Vagina (tissue), 2 donors: ENCODE data around the gene CCDC182. TPM values are rescaled to one million over a fixed set of nuclear protein-coding genes. Genes with fewer than 3 reads are reported as not detected.
A peak's percentile ranks its signal among the peaks of the same experiment; 100 is the strongest.

Source experiments
- DNase-seq, 2 donors: peaks; one replicate each; pipeline ENCODE4 v3.0.0-alpha.2; 2017; ENCODE audit errors: extremely low spot score in 2 of 2
- H3K27ac ChIP-seq: fragments of 200-600 bp; sonication (generic); one replicate; pipeline ENCODE4 v1.5.1; 2019
- H3K27me3 ChIP-seq: fragments of 200-600 bp; sonication (generic); one replicate; pipeline ENCODE4 v1.5.1; 2019
- H3K36me3 ChIP-seq, 2 donors: fragments of 200-600 bp; sonication (generic); one replicate each; pipeline ENCODE4 v1.5.1; 2017 to 2019
- H3K4me1 ChIP-seq: fragments of 200-600 bp; sonication (generic); one replicate; pipeline ENCODE4 v1.5.1; 2019
- H3K4me3 ChIP-seq, 2 donors: fragments of 200-600 bp; sonication (generic); 1 replicate in 1 of 2; 2 replicates in 1 of 2; pipeline ENCODE4 v1.5.1; 2016 to 2019
- H3K9me3 ChIP-seq: fragments of 200-600 bp; sonication (generic); one replicate; pipeline ENCODE4 v1.5.1; 2019
- POLR2A ChIP-seq, 2 donors: fragments of 450-650 bp; IDR thresholded peaks; one replicate each; pipeline ENCODE4 v1.6.1; 2017; ENCODE audit warnings: antibody characterized with exemption in 2 of 2, mild to moderate bottlenecking in 2 of 2, moderate library complexity in 2 of 2
- POLR2AphosphoS5 ChIP-seq, 2 donors: sonication (generic); formaldehyde crosslinking; IDR thresholded peaks; one replicate each; pipeline ENCODE4 v1.9.0; 2017; ENCODE audit warnings: antibody characterized with exemption in 2 of 2, mild to moderate bottlenecking in 2 of 2, low read depth in 1 of 2; ENCODE audit not compliant: insufficient read depth in 1 of 2
- intact Hi-C: fragments of 100-400 bp; cut with DNase I; formaldehyde crosslinking; loops from one replicate; pipeline ENCODE4 v1.15.1; 2023
- total RNA-seq: library from RNA; depleted of rRNA; stranded (reverse); fragments of >200 nt; gene quantifications from one replicate; pipeline ENCODE4 v1.2.3, GENCODE V29; 2016
- TF ChIP-seq, protein P1 (sequence below), 3 experiments: fragments of 450-650 bp in 2 of 3; fragments of 200-600 bp in 1 of 3; sonication (generic) in 1 of 3; IDR thresholded peaks; one replicate each; pipeline ENCODE4 v1.5.1; 2017 to 2019; ENCODE audit warnings: antibody characterized with exemption in 3 of 3, mild to moderate bottlenecking in 2 of 3, moderate library complexity in 2 of 3

The CCDC182 gene
- total RNA-seq, 1 donor from 2014 or later = not detected

DNA sequence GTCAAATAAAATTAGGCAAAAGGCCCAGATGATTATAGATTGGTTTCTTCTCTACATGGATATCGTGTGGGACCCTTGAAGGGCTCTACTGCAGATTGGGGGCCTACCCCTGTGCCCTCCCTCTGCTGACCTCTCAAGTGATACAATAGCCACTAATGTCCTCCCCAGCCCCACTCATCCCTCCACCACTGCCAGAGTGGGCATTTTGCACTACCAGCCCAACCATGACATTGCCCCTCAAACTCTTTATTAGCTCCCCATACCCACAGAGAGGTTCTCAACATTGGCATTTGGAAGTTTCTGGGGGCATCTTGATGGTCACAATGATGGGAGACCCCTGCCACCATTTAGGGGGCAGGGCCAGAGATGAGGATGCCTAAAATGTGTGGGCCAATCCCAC, 41.8 kb downstream of the CCDC182 start:
- TF ChIP-seq, protein P1, sequence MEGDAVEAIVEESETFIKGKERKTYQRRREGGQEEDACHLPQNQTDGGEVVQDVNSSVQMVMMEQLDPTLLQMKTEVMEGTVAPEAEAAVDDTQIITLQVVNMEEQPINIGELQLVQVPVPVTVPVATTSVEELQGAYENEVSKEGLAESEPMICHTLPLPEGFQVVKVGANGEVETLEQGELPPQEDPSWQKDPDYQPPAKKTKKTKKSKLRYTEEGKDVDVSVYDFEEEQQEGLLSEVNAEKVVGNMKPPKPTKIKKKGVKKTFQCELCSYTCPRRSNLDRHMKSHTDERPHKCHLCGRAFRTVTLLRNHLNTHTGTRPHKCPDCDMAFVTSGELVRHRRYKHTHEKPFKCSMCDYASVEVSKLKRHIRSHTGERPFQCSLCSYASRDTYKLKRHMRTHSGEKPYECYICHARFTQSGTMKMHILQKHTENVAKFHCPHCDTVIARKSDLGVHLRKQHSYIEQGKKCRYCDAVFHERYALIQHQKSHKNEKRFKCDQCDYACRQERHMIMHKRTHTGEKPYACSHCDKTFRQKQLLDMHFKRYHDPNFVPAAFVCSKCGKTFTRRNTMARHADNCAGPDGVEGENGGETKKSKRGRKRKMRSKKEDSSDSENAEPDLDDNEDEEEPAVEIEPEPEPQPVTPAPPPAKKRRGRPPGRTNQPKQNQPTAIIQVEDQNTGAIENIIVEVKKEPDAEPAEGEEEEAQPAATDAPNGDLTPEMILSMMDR (IDR thresholded peaks at IDR 0.05) = no peak
- TF ChIP-seq POLR2A (IDR thresholded peaks at IDR 0.05) = no peak
- no peak for TF ChIP-seq POLR2AphosphoS5 (IDR thresholded peaks at IDR 0.05; ENCODE audit: insufficient read depth in 1 of 2, low read depth in 1 of 2)
- no peaks in the 10 kb centered on the region for H3K36me3 ChIP-seq
- intact Hi-C loops = no loop called here
- no peaks in the 10 kb centered on the region for H3K4me1 ChIP-seq
- no peak overlapping the region for H3K4me3 ChIP-seq
- peak; percentile 31 to 75 for DNase-seq
- H3K9me3 ChIP-seq = no peaks in the 10 kb centered on the region
- H3K27me3 ChIP-seq = no peaks in the 10 kb centered on the region
- no peak overlapping the region for H3K27ac ChIP-seq

DNA sequence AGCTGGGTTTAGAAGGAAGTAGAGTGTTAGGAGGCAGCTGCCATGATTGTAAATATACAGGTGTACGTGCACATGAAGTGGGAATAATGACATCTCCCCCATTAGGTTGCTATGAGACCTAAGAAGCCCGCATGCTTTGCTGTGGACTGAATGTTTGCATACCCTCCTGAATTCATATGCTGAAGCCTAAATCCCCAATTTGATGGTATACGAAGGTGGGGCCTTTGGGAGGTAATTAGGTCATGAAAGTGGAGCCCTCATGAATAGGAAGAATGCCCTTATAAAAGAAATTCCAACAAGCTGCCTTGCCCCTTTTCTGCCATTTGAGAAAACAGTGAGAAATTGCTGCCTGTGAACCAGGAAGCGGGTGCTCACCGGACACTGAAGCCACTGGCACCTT, 44.0 kb downstream of the CCDC182 start:
- Histone ChIP-seq H3K4me3 (no peak overlapping the region), H3K36me3 (no peaks in the 10 kb centered on the region), H3K27ac (no peak overlapping the region), H3K9me3 (no peaks in the 10 kb centered on the region), H3K4me1 (no peaks in the 10 kb centered on the region), H3K27me3 (no peaks in the 10 kb centered on the region)
- TF ChIP-seq, protein P1 (IDR thresholded peaks at IDR 0.05) = no peak
- no peak for TF ChIP-seq POLR2A (IDR thresholded peaks at IDR 0.05)
- TF ChIP-seq POLR2AphosphoS5 (IDR thresholded peaks at IDR 0.05; ENCODE audit: insufficient read depth in 1 of 2, low read depth in 1 of 2) = no peak
- peak in 1 of 2 donors; percentile 40 for DNase-seq
- intact Hi-C loops = no loop called here

DNA sequence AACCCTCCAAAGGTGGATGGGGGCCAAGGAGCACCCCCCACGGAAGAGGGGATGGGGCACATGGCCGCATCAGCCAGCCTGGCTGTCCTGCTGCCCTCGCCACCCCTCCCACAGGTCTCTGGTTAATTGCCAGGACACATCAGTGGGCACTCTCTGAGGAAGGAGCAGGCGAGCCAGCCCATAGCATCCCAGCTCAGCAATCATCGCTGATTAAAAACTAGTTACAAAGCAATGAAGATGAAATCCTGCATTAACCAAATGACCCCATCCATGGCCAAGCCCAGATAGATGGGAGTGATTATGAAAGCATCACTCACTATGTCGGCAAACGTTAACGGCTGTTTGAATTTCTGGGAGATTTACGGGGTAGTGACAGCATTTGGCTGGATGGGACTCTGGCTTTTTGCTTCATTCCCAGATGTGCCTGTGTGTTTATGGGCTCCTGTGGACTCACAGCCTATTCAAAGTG, 45.3 kb downstream of the CCDC182 start:
- intact Hi-C loops = no loop called here
- Histone ChIP-seq H3K27me3 (no peaks in the 10 kb centered on the region), H3K36me3 (no peaks in the 10 kb centered on the region), H3K9me3 (no peaks in the 10 kb centered on the region), H3K27ac (no peak overlapping the region), H3K4me3 (no peak overlapping the region), H3K4me1 (no peaks in the 10 kb centered on the region)
- peak; percentile 46 to 72 for DNase-seq
- TF ChIP-seq POLR2A (IDR thresholded peaks at IDR 0.05) = no peak
- no peak for TF ChIP-seq POLR2AphosphoS5 (IDR thresholded peaks at IDR 0.05; ENCODE audit: insufficient read depth in 1 of 2, low read depth in 1 of 2)
- TF ChIP-seq, protein P1 (IDR thresholded peaks at IDR 0.05) = no peak

DNA sequence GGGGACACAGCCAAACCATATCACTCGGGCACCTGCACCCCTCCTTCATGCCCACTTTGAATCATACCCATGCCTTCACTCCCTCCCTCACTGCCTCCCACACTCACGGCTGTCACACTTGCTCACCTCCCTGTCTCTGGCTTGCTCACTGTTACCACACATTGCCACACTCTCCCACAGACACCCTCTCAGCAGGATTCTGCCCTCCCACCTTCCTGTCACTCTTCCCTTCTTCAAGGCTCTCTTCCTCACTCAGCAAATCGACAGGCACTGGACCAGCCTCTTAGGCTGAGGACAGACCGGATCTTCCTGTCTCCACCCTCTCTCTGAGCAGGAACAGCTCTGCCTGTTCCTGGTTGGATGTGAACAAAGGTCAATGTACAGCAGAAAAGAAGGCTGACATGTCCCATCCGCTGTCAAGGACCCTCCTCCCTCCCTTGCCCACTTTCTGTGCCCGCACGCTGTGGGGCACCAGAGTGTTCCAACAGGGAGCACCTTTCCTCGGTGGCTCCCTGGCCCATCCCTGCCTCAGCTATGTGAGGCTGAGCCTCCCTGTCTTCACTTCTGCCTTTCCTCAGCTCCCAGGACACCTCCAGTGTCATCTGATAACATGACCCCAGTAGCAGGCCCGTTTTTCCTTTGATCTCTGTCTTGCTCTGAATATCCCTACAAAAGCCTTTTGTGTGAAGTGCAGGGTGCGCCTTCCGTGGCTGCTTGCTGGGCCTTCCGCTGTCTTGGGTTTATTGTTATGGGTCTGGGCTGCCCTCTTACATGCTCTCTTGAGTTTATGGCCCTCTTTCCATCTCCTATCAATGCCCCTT, 47.0 kb downstream of the CCDC182 start:
- no peaks in the 10 kb centered on the region for H3K36me3 ChIP-seq
- H3K27ac ChIP-seq = no peak overlapping the region
- TF ChIP-seq, protein P1 (IDR thresholded peaks at IDR 0.05) = no peak
- no peak for TF ChIP-seq POLR2A (IDR thresholded peaks at IDR 0.05)
- no peak for TF ChIP-seq POLR2AphosphoS5 (IDR thresholded peaks at IDR 0.05; ENCODE audit: insufficient read depth in 1 of 2, low read depth in 1 of 2)
- H3K4me1 ChIP-seq = no peaks in the 10 kb centered on the region
- no peak for DNase-seq
- no peak overlapping the region for H3K4me3 ChIP-seq
- no peaks in the 10 kb centered on the region for H3K27me3 ChIP-seq
- intact Hi-C loops = no loop called here
- H3K9me3 ChIP-seq = no peaks in the 10 kb centered on the region

DNA sequence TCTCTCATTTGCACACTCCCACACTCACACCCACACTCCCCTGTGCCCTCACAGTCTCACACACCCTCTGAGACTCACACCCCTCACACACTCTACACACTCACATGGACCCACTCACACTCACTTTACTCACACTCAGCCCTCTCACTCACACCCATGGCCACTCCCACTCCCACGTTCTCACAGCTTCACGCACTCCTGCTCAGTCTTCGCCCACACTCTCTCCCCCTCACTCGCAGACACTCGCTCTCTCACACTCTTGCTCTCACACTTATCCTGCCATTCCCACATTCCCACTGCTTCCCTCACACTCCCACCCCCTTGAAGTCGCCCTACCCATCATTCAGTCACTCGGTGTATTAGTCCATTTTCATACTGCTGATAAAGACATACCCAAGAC, 47.9 kb downstream of the CCDC182 start:
- intact Hi-C loops = no loop called here
- no peak for DNase-seq
- H3K36me3 ChIP-seq = no peaks in the 10 kb centered on the region

More for the DNA sequence above, 47.9 kb downstream of the CCDC182 start:
- no peaks in the 10 kb centered on the region for H3K27me3 ChIP-seq
- no peak overlapping the region for H3K27ac ChIP-seq
- no peak for TF ChIP-seq POLR2AphosphoS5 (IDR thresholded peaks at IDR 0.05; ENCODE audit: insufficient read depth in 1 of 2, low read depth in 1 of 2)
- TF ChIP-seq, protein P1 (IDR thresholded peaks at IDR 0.05) = no peak
- no peak for TF ChIP-seq POLR2A (IDR thresholded peaks at IDR 0.05)
- no peaks in the 10 kb centered on the region for H3K4me1 ChIP-seq
- H3K4me3 ChIP-seq = no peak overlapping the region
- no peaks in the 10 kb centered on the region for H3K9me3 ChIP-seq
